ENCODE measurements around the gene KNL1. TPM values are rescaled to one million over a fixed set of nuclear protein-coding genes. Genes with fewer than 3 reads are reported as not detected.
A peak's percentile ranks its signal among the peaks of the same experiment; 100 is the strongest.

KNL1 gene
- total and polyA plus RNA-seq, 10 of the 15 experiments (the other 5 are each of a cell fraction or from before 2014, with no cell fraction given) = 10.9 to 55.5 (median 28.4) TPM

DNA sequence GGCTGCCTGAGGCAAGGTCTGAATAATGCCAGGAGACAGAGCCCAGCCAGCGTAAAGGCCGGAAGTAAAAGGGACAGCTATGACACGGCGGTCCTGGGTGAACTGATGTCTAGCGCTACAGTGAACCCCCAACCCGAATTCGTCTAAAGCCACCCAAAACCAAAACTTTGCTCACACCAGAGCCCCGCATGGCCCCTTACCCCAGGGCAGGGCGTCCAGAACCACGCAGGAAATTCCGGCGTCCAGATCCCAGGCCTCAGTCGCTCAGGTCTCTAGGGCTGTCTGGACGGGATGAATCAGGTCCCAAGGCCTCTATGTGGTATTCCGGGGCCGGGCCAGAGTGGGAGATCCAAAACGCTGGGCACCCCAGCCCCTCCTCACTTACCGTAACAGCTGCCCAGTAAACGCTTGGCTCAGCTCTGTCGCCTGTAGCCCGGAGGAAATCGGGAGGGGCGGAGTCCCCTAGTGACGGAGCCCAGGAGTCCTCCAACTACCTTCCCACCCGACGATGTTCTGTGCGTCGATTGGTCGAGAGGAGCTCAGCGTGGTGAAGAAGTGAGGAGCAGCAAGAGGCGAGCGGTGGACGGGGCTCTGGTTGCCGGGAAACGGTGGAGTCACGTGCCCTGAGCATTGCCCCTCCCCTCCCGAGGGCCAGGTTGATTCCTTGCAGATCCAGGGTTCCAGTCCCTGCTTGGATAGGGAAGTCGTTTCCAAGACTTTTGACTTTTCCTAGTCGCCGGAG, 29.3 kb upstream of the KNL1 start, which contains the start of gene CCDC32:
Gene CCDC32 (minus strand): TSS at position 452 of the 742 bp plus-strand sequence. CDS start 2,027 bp downstream, outside the sequence.
- ATAC-seq (peak; percentile 96), DNase-seq (ENCODE audit: low read depth, low spot score) (peak; percentile 97), FAIRE-seq (peak; percentile 98)
- Histone ChIP-seq H3K9me3 (replicated peaks; ENCODE audit: control insufficient read depth, insufficient read depth, low read length) (no peaks in the 10 kb centered on the region; the same call in 2 of the 3 replicates), H4K20me1 (ENCODE audit: control insufficient read depth, insufficient read depth) (no peaks in the 10 kb centered on the region), H3K4me1 (ENCODE audit: control insufficient read depth, insufficient read depth, low read length) (peaks cover 8% of the 10 kb centered on the region), H3K79me2 (ENCODE audit: control insufficient read depth, insufficient read depth, low read length) (peaks cover 46% of the 10 kb centered on the region), H3K27ac (ENCODE audit: control insufficient read depth, insufficient read depth) (peak within 1 kb of the TSS; percentile 97), H3K9ac (ENCODE audit: control insufficient read depth, insufficient read depth, low read length) (peak within 1 kb of the TSS; percentile 99), H3K4me3 (peak within 1 kb of the TSS; percentile 82), H3K27me3 (replicated peaks in 1 of 2; ENCODE audit: control insufficient read depth in 2 of 2, insufficient read depth in 2 of 2, low read length in 1 of 2) (no peaks in the 10 kb centered on the region), H3K4me2 (ENCODE audit: control insufficient read depth, insufficient read depth) (peak within 1 kb of the TSS; percentile 46), H2AFZ (ENCODE audit: control insufficient read depth, low read depth, low read length) (peak within 1 kb of the TSS; percentile 89), H3K36me3 (ENCODE audit: control insufficient read depth in 2 of 2, insufficient read depth in 2 of 2, low read length in 1 of 2) (peaks cover 0 to 10% of the 10 kb centered on the region in 2 experiments; a peak in 1 of 4 replicates)
- in situ Hi-C loops (cut with MboI) = no loop called here
- ChIA-PET RAD21 (ENCODE audit: unreplicated experiment) (interaction anchor here (0.6 to 2.7 kb wide), 18 partner anchors 11 to 336 kb away, joined by 3 to 39 read pairs (median 5); partner anchors contain the start of genes BAHD1, RAD51 and SPINT1), POLR2A (interaction anchor here (0.5 to 2.7 kb wide), 22 partner anchors 11 to 403 kb away, joined by 3 to 47 read pairs (median 4); partner anchors contain the start of genes DNAJC17, RAD51, VPS18 and ZFYVE19), CTCF (interaction anchor here (0.7 to 4.4 kb wide), 9 partner anchors 12 to 112 kb away, joined by 3 to 56 read pairs (median 6); no protein-coding TSS in a partner anchor), SMC1A (ENCODE audit: uncharacterized antibody, unreplicated experiment) (interaction anchor here (0.7 to 4.2 kb wide), 17 partner anchors 8 to 200 kb away, joined by 3 to 60 read pairs (median 3); no protein-coding TSS in a partner anchor)
- WGBS (ENCODE audit: insufficient coverage, insufficient replicate concordance, low lambda C conversion rate, missing lambda C conversion rate) = under 1% methylated on average over 40 of the region's 40 CpGs
- intact Hi-C loops (cut with micrococcal nuclease; ENCODE audit: unreplicated experiment) = loop anchor here (2.0 to 5.0 kb wide), 2 partner anchors 14 to 42 kb away; no protein-coding TSS in a partner anchor
- TSS peak; percentile 86 for BruUV-seq (replicated peaks)
- TF ChIP-seq MYC (IDR thresholded peaks at IDR 0.05; ENCODE audit: insufficient read depth, insufficient read length, insufficient replicate concordance, low read length, severe bottlenecking) = no peak
- peak; percentile 82 for TF ChIP-seq SP1 (IDR thresholded peaks at IDR 0.05; ENCODE audit: low read depth, low read length)
- TF ChIP-seq, protein P1, sequence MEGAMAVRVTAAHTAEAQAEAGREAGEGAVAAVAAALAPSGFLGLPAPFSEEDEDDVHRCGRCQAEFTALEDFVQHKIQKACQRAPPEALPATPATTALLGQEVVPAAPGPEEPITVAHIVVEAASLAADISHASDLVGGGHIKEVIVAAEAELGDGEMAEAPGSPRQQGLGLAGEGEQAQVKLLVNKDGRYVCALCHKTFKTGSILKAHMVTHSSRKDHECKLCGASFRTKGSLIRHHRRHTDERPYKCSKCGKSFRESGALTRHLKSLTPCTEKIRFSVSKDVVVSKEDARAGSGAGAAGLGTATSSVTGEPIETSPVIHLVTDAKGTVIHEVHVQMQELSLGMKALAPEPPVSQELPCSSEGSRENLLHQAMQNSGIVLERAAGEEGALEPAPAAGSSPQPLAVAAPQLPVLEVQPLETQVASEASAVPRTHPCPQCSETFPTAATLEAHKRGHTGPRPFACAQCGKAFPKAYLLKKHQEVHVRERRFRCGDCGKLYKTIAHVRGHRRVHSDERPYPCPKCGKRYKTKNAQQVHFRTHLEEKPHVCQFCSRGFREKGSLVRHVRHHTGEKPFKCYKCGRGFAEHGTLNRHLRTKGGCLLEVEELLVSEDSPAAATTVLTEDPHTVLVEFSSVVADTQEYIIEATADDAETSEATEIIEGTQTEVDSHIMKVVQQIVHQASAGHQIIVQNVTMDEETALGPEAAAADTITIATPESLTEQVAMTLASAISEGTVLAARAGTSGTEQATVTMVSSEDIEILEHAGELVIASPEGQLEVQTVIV (IDR thresholded peaks at IDR 0.05; ENCODE audit: borderline replicate concordance, partially characterized antibody) = no peak
- TF ChIP-seq, protein P2, sequence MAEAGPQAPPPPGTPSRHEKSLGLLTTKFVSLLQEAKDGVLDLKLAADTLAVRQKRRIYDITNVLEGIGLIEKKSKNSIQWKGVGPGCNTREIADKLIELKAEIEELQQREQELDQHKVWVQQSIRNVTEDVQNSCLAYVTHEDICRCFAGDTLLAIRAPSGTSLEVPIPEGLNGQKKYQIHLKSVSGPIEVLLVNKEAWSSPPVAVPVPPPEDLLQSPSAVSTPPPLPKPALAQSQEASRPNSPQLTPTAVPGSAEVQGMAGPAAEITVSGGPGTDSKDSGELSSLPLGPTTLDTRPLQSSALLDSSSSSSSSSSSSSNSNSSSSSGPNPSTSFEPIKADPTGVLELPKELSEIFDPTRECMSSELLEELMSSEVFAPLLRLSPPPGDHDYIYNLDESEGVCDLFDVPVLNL (IDR thresholded peaks at IDR 0.05; ENCODE audit: low read depth, low read length) = no peak
- peak; percentile 81 for TF ChIP-seq PML (IDR thresholded peaks at IDR 0.05; ENCODE audit: low read length)
- TF ChIP-seq LARP7 (IDR thresholded peaks at IDR 0.05) = peak; percentile 25; the same call in 1 of the 2 replicates
- 0 out of 2 replicates have a peak, but pooled peaks have one; percentile 2 for TF ChIP-seq JUND (IDR thresholded peaks at IDR 0.05; ENCODE audit: low read depth, low read length)
- no peak for TF ChIP-seq SREBF2 (IDR thresholded peaks at IDR 0.05; ENCODE audit: low read length)
- no peak for TF ChIP-seq ZNF24 (IDR thresholded peaks at IDR 0.05)
- no peak for TF ChIP-seq EZH2 (IDR thresholded peaks at IDR 0.05; ENCODE audit: borderline replicate concordance, control insufficient read depth, low read depth, low read length)
- TF ChIP-seq, protein P3, sequence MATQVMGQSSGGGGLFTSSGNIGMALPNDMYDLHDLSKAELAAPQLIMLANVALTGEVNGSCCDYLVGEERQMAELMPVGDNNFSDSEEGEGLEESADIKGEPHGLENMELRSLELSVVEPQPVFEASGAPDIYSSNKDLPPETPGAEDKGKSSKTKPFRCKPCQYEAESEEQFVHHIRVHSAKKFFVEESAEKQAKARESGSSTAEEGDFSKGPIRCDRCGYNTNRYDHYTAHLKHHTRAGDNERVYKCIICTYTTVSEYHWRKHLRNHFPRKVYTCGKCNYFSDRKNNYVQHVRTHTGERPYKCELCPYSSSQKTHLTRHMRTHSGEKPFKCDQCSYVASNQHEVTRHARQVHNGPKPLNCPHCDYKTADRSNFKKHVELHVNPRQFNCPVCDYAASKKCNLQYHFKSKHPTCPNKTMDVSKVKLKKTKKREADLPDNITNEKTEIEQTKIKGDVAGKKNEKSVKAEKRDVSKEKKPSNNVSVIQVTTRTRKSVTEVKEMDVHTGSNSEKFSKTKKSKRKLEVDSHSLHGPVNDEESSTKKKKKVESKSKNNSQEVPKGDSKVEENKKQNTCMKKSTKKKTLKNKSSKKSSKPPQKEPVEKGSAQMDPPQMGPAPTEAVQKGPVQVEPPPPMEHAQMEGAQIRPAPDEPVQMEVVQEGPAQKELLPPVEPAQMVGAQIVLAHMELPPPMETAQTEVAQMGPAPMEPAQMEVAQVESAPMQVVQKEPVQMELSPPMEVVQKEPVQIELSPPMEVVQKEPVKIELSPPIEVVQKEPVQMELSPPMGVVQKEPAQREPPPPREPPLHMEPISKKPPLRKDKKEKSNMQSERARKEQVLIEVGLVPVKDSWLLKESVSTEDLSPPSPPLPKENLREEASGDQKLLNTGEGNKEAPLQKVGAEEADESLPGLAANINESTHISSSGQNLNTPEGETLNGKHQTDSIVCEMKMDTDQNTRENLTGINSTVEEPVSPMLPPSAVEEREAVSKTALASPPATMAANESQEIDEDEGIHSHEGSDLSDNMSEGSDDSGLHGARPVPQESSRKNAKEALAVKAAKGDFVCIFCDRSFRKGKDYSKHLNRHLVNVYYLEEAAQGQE (IDR thresholded peaks at IDR 0.05; ENCODE audit: low read depth, low read length) = no peak
- TF ChIP-seq PAX5 (IDR thresholded peaks at IDR 0.05; ENCODE audit: borderline replicate concordance, low read depth, low read length) = no peak
- TF ChIP-seq, protein P4, sequence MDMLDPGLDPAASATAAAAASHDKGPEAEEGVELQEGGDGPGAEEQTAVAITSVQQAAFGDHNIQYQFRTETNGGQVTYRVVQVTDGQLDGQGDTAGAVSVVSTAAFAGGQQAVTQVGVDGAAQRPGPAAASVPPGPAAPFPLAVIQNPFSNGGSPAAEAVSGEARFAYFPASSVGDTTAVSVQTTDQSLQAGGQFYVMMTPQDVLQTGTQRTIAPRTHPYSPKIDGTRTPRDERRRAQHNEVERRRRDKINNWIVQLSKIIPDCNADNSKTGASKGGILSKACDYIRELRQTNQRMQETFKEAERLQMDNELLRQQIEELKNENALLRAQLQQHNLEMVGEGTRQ (IDR thresholded peaks at IDR 0.05; ENCODE audit: borderline replicate concordance, low read depth, low read length) = peak; percentile 96

All from GM12878 (cell line).